Psoas muscle (tissue), 8 donors: ENCODE measurements around the gene RUFY3. TPM values are rescaled to one million over a fixed set of nuclear protein-coding genes. Genes with fewer than 3 reads are reported as not detected.
A peak's percentile ranks its signal among the peaks of the same experiment; 100 is the strongest.

Experiments used
- ATAC-seq, 4 donors: fragments of 200-7000 bp; cut with Tn5 transposase; one replicate each; pipeline ENCODE4 v1.9.1; 2020; ENCODE audit warnings: moderate library complexity in 3 of 4, mild to moderate bottlenecking in 2 of 4
- DNase-seq, 2 donors: peaks; one replicate each; pipeline ENCODE4 v3.0.0-alpha.2; 2020
- H3K27ac ChIP-seq: fragments of 200-600 bp; one replicate; pipeline ENCODE4 v1.8.0; 2022
- H3K27me3 ChIP-seq, 3 donors: fragments of 200-600 bp in 1 of 3; one replicate each; pipeline versions ENCODE4 v1.6.1 to v1.8.0; 2013 to 2022; ENCODE audit warnings: low read length in 2 of 3, mild to moderate bottlenecking in 2 of 3, moderate library complexity in 1 of 3; ENCODE audit not compliant: insufficient read depth in 3 of 3
- H3K36me3 ChIP-seq, 2 donors: fragments of 200-600 bp in 1 of 2; one replicate each; pipeline versions ENCODE4 v1.6.1 to v1.8.0; 2013 to 2022; ENCODE audit warnings: low read depth in 1 of 2, mild to moderate bottlenecking in 1 of 2, moderate library complexity in 1 of 2; ENCODE audit not compliant: insufficient read depth in 1 of 2
- H3K4me1 ChIP-seq: fragments of 200-600 bp; one replicate; pipeline ENCODE4 v1.8.0; 2022
- H3K4me3 ChIP-seq: fragments of 200-600 bp; one replicate; pipeline ENCODE4 v1.8.0; 2022; ENCODE audit warnings: mild to moderate bottlenecking
- H3K9me3 ChIP-seq: fragments of 200-600 bp; one replicate; pipeline ENCODE4 v1.8.0; 2022
- WGBS, 3 donors: extraction: QIAGEN DNeasy Blood & Tissue Kit; methylation state at CpG; one replicate each; pipeline versions ENCODE4 v1.1.6 to v1.1.7; 2013; 5-methylcytosine and 5-hydroxymethylcytosine counted together
- intact Hi-C, 2 donors: fragments of 100-400 bp; cut with DNase I; formaldehyde crosslinking; loops; one replicate each; pipeline versions ENCODE4 v1.11.0 to v1.14.2; 2022
- polyA plus RNA-seq, 3 donors: library from polyadenylated mRNA; stranded (reverse); fragments of 200-250 nt; gene quantifications; one replicate each; pipeline ENCODE4 v1.2.3, GENCODE V29; 2013
- total RNA-seq, 4 donors: library from RNA; stranded (reverse); fragmentation: NEBNext Ultra II Directional in 2 of 4; extraction: Animal tissue kit (Norgen Biotek cat#: 25700) in 2 of 4; gene quantifications; one replicate each; pipeline versions ENCODE4 v1.2.1 to v1.2.4, GENCODE V29; 2021 to 2023
- TF ChIP-seq, protein P1 (sequence below): fragments of 200-600 bp; IDR thresholded peaks from one replicate; pipeline ENCODE4 v1.8.0; 2022; ENCODE audit warnings: antibody characterized with exemption
- donor health status: healthy with polysubstance abuse.
- donor health status: DM: no; HTN: no; CAD: no; lungs with moderate emphysema.
- donor health status: Bipolar disorder and iron deficiency.
- donor health status: healthy.
- donor health status: DM: yes; HTN: yes; CAD: no.
- donor health status: DM: no; HTN: no; CAD: no.
- donor health status: DM: no; HTN: no; CAD: no.
- donor health status: DM: yes; HTN: yes; CAD: no.

RUFY3 gene
- total and polyA plus RNA-seq, 7 donors: 15.1 to 53.7 (median 35.2) TPM

DNA sequence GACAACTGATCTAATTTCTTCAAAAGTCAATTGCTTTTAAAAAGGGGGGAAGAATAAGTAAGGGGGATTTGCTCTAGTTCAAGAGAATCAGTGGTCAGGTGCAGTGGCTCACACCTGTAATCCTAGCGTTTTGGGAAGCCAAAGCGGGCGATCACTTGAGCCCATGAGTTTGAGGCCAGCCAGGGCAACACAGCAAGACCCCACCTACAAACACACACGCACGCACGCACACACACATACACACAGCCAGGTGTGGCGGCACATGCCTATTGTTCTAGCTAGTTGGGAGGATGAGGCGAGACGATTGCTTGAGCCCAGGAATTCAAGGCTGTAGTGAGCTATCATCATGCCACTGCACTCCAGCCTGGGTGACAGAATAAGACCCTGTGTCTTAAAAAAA lies 108.3 kb downstream of the RUFY3 start:
- H3K36me3 ChIP-seq: peaks cover 20 to 96% of the 10 kb centered on the region in 2 donors

DNA sequence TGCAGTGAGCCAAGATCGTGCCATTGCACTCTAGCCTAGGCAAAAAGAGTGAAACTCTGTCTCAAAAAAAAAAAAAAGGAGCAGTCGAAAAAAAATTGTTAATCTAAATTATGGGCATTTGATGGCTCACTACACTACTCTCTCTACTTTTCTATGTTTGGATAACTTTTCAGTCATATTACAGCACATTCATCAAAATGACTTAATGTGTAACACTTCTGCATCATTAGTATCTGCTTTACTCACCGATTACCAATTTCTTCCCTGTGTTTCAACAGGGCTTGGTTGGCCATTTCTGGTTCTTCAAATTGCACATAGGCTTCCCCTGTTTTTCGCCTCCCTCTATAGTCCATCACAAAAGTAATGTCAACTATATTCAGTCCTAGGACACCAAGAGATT lies 109.5 kb downstream of the RUFY3 start:
- Histone ChIP-seq H3K9me3 (no peaks in the 10 kb centered on the region), H3K4me3 (no peak overlapping the region), H3K4me1 (peaks cover 24% of the 10 kb centered on the region), H3K27ac (no peak overlapping the region), H3K27me3 (no peaks in the 10 kb centered on the region), H3K36me3 (peaks cover 16 to 92% of the 10 kb centered on the region in 2 donors)
- WGBS, 3 donors: 95 to 100% (median 96%) methylated on average over 4 of the region's 4 CpGs
- DNase-seq (no peak), ATAC-seq (no peak)
- TF ChIP-seq, protein P1, sequence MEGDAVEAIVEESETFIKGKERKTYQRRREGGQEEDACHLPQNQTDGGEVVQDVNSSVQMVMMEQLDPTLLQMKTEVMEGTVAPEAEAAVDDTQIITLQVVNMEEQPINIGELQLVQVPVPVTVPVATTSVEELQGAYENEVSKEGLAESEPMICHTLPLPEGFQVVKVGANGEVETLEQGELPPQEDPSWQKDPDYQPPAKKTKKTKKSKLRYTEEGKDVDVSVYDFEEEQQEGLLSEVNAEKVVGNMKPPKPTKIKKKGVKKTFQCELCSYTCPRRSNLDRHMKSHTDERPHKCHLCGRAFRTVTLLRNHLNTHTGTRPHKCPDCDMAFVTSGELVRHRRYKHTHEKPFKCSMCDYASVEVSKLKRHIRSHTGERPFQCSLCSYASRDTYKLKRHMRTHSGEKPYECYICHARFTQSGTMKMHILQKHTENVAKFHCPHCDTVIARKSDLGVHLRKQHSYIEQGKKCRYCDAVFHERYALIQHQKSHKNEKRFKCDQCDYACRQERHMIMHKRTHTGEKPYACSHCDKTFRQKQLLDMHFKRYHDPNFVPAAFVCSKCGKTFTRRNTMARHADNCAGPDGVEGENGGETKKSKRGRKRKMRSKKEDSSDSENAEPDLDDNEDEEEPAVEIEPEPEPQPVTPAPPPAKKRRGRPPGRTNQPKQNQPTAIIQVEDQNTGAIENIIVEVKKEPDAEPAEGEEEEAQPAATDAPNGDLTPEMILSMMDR: no peak
- intact Hi-C loops: loop anchor here in 1 of 2 donors (10.0 kb wide), 1 partner anchor 164 kb away; the partner anchor contains the start of gene DCK

More for the DNA sequence above, 108.3 kb downstream of the RUFY3 start:
- intact Hi-C loops: loop anchor here in 1 of 2 donors (10.0 kb wide), 1 partner anchor 165 kb away; the partner anchor contains the start of gene DCK
- 82 to 84% (median 84%) methylated on average over 9 of the region's 9 CpGs for WGBS, 3 donors
- H3K4me1 ChIP-seq: peaks cover 17% of the 10 kb centered on the region
- no peak overlapping the region for H3K4me3 ChIP-seq
- peak overlapping the region; percentile 70 for H3K27ac ChIP-seq
- no peaks in the 10 kb centered on the region for H3K27me3 ChIP-seq
- DNase-seq (no peak), ATAC-seq (peak in 3 of 4 donors; percentile 12 to 18 (median 13))
- TF ChIP-seq, protein P1: no peak
- no peaks in the 10 kb centered on the region for H3K9me3 ChIP-seq

DNA sequence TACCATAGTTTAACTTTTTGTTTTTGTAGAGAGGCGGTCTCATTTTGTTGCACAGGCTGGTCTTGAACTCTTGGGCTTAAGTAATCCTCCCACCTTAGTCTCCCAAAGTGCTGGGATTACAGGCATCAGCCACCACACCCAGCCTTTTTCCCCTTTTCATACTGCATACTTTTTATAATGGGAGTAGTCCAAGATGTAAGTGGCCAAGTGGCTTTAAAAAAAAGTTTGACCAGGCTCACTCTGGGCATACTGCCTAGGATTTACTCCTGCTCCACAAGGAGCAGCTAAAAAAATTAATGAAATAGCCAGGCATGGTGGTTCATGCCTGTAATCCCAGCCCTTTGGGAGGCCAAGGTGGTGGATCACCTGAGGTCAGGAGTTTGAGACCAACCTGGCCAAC lies 111.9 kb downstream of the RUFY3 start:
- no peaks in the 10 kb centered on the region for H3K27me3 ChIP-seq
- no peaks in the 10 kb centered on the region for H3K9me3 ChIP-seq
- TF ChIP-seq, protein P1: no peak
- peaks cover 16 to 72% of the 10 kb centered on the region in 2 donors for H3K36me3 ChIP-seq
- DNase-seq: no peak
- intact Hi-C loops: loop anchor here in 1 of 2 donors (10.0 kb wide), 1 partner anchor 161 kb away; the partner anchor contains the start of gene DCK
- no peak overlapping the region for H3K27ac ChIP-seq
- H3K4me3 ChIP-seq: no peak overlapping the region
- ATAC-seq: no peak
- H3K4me1 ChIP-seq: peaks cover 27% of the 10 kb centered on the region
- WGBS, 3 donors: 97 to 100% (median 97%) methylated on average over 1 of the region's 1 CpG

DNA sequence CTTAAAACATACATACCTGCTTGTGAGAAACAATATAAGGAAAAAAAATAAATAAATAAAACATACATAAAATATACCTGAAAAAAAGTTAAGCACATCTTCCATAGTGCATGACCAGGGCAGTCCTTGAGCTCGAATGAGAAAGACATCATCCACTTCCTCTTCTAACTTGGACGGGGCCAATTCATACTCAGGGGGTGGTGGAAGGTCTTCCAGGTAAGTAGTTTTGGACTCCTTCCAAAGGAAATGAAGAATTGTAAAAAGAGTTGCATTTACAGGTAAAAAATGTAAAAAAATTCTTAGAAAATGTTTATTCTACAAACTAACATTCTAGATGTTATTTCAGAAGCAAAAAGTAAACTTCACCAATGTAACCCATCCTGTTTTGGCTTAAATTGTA lies 114.3 kb downstream of the RUFY3 start:
- H3K9me3 ChIP-seq: no peaks in the 10 kb centered on the region
- TF ChIP-seq, protein P1: no peak
- peaks cover 9 to 48% of the 10 kb centered on the region in 2 donors for H3K36me3 ChIP-seq
- 67 to 79% (median 76%) methylated on average over 2 of the region's 2 CpGs for WGBS, 3 donors
- H3K4me3 ChIP-seq: no peak overlapping the region
- no peak overlapping the region for H3K27ac ChIP-seq
- no peaks in the 10 kb centered on the region for H3K27me3 ChIP-seq
- DNase-seq: no peak
- ATAC-seq: no peak
- H3K4me1 ChIP-seq: peaks cover 19% of the 10 kb centered on the region
- intact Hi-C loops: loop anchor here (5.0 to 10.0 kb wide), 2 partner anchors 129 to 159 kb away; partner anchors contain the start of gene DCK (in 1 of the 2)

DNA sequence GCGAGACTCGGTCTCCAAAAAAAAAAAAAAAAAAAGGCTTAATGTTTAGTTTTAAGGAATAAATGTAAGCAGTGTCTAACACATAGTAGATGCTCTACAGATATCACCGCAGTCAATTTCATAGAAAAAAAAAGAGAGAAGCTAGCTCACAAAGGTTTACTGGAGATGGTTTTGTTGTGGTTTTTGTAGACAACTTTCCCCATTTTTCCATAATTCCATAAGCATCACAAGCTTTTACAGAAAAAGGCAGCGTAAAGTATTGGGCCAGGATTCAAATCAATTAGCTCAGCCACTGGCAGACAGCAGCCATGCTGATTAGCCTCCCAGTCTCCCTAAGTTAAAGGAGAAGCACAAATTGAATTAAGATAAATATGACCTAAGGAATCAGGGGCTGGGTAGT lies 116.4 kb downstream of the RUFY3 start:
- Histone ChIP-seq H3K4me1 (peaks cover 19% of the 10 kb centered on the region), H3K36me3 (peaks cover 2 to 26% of the 10 kb centered on the region in 2 donors), H3K27ac (peak overlapping the region; percentile 97), H3K4me3 (peak overlapping the region; percentile 95), H3K9me3 (no peaks in the 10 kb centered on the region), H3K27me3 (no peaks in the 10 kb centered on the region)
- intact Hi-C loops: loop anchor here (5.0 to 10.0 kb wide), 2 partner anchors 131 to 157 kb away; partner anchors contain the start of gene DCK (in 1 of the 2)
- DNase-seq (no peak), ATAC-seq (no peak)
- TF ChIP-seq, protein P1: no peak
- WGBS, 3 donors: 4 to 19% (median 15%) methylated on average over 2 to 4 of the region's 4 CpGs
